ENCODE measurements around the gene LBX1.

LBX1 gene

DNA sequence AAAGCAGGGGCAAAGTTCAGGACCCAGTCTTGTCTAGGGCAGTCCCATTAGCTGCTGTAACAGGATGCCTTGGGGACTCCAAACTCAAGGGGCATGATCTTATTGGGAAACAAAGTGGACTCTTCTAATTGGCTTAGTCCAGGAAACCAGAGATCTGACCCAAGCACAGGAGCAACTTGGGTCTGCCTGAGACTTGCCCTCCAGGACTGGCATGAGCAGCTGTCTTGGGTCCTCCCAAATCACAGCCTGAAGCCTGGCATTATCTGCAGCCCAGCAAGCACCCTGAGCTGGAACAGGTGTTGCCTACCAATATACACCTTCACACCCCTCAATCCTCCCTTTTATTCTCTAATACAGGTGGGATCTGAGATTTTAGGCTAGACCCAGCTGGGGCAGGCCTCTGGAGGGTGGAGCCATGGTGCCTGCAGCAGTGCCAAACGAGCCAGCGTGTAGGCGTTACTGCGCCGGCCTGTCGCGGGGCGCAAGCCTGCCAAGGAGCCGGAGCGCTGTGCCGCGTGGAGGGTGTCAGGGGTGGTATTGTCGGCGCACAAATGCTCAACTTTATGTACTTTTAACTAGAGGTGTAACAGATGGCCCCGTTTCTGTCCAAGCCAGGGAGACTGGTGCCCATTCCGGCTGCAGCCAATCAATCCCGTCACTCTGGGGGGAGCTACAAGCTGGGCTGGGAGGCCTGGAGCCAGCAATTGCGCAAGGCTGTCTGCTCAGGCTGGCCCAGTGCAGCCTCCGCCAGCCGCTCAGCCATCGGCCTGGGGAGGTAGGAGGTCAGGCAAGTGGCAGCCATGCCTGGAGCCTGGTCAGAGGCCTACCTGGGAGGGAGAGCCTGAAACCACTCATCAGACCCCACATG lies 12.8 kb upstream of the LBX1 start:
- Histone ChIP-seq H3K4me3 (no peak overlapping the region), H3K36me3 (no peaks in the 10 kb centered on the region), H3K4me1 (peaks cover 0 to 5% (median under 1%) of the 10 kb centered on the region in 4 donors), H3K27me3 (peaks cover 3 to 82% of the 10 kb centered on the region in 2 donors), H3K27ac (no peak overlapping the region), H3K9me3 (peaks cover 0 to 4% (median 0%) of the 10 kb centered on the region in 3 donors)
- DNase-seq, result no peak
- TF ChIP-seq, protein P1, sequence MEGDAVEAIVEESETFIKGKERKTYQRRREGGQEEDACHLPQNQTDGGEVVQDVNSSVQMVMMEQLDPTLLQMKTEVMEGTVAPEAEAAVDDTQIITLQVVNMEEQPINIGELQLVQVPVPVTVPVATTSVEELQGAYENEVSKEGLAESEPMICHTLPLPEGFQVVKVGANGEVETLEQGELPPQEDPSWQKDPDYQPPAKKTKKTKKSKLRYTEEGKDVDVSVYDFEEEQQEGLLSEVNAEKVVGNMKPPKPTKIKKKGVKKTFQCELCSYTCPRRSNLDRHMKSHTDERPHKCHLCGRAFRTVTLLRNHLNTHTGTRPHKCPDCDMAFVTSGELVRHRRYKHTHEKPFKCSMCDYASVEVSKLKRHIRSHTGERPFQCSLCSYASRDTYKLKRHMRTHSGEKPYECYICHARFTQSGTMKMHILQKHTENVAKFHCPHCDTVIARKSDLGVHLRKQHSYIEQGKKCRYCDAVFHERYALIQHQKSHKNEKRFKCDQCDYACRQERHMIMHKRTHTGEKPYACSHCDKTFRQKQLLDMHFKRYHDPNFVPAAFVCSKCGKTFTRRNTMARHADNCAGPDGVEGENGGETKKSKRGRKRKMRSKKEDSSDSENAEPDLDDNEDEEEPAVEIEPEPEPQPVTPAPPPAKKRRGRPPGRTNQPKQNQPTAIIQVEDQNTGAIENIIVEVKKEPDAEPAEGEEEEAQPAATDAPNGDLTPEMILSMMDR (IDR thresholded peaks at IDR 0.05), result no peak
- intact Hi-C loops (cut with DNase I; ENCODE audit: low total_unique reads), result no loop called here

DNA sequence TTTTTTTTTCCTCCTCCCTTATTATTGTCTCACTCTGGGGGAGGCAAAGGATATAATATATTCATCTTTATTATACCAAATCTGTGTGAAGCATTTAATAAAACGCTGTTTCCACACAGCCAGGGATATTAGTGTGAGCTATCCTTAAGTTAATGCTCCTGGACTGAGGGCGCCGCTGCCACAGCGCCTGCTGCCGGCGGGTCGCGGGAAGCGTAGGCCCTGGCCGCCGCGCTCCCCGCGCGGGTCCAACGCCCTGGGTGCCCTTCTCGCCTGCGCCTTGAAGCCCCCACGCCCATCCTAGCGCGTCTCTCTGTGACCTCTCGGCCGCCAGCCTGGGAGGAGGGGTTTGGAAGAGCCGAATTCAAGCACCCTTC lies 9.5 kb upstream of the LBX1 start:
- no peak overlapping the region for H3K4me3 ChIP-seq
- no peak overlapping the region for H3K27ac ChIP-seq
- no peaks in the 10 kb centered on the region for H3K36me3 ChIP-seq
- H3K9me3 ChIP-seq, result peaks cover 0 to 4% (median 3%) of the 10 kb centered on the region in 3 donors
- peaks cover 7 to 90% of the 10 kb centered on the region in 2 donors for H3K27me3 ChIP-seq
- H3K4me1 ChIP-seq, result peaks cover 0 to 14% (median 5%) of the 10 kb centered on the region in 4 donors
- DNase-seq, result no peak
- intact Hi-C loops (cut with DNase I; ENCODE audit: low total_unique reads), result no loop called here
- TF ChIP-seq, protein P1 (IDR thresholded peaks at IDR 0.05), result peak in 1 of 2 experiments; percentile 18

DNA sequence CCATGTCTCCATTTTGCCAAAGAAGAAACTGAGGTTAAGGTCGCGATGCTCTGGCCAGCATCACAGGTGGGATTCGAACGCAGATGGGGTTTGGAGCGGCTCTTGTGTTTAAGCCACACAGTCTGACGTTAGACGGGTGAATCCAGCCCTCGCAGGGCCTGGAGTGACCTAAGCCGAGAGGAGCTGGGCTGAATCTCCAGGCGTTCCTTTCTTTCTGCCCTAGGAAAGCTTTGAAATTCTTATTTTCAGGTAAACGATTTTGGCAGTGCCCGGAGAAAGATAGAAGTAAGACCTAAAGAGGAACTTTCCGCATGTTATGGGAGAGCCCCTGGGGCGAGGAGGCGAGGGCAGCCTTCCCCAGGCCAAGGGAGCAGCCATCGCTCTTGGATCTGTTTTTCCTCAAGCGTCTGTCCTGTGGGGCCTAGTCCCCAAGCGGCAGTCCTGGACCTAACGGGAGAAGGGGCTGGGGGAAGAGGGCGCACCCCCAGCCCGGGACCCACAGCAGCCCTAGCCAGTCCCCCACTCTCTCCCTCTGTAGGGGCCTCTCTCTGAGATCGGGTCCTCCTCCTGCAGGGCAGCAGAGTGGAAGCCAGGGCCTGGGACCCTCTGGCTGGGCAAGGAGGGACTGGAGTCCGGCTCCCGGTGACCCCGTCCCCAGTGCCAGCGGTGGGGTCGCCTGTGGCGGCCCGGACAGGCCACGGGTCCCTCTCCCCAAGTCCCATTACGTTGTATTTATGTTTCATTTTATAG lies 8.9 kb upstream of the LBX1 start:
- Histone ChIP-seq H3K27ac (no peak overlapping the region), H3K4me1 (peaks cover 0 to 14% (median 5%) of the 10 kb centered on the region in 4 donors), H3K9me3 (peaks cover 0 to 4% (median 3%) of the 10 kb centered on the region in 3 donors), H3K4me3 (no peak overlapping the region), H3K27me3 (peaks cover 7 to 90% of the 10 kb centered on the region in 2 donors), H3K36me3 (no peaks in the 10 kb centered on the region)
- intact Hi-C loops (cut with DNase I; ENCODE audit: low total_unique reads), result no loop called here
- TF ChIP-seq, protein P1 (IDR thresholded peaks at IDR 0.05), result no peak
- DNase-seq, result no peak

DNA sequence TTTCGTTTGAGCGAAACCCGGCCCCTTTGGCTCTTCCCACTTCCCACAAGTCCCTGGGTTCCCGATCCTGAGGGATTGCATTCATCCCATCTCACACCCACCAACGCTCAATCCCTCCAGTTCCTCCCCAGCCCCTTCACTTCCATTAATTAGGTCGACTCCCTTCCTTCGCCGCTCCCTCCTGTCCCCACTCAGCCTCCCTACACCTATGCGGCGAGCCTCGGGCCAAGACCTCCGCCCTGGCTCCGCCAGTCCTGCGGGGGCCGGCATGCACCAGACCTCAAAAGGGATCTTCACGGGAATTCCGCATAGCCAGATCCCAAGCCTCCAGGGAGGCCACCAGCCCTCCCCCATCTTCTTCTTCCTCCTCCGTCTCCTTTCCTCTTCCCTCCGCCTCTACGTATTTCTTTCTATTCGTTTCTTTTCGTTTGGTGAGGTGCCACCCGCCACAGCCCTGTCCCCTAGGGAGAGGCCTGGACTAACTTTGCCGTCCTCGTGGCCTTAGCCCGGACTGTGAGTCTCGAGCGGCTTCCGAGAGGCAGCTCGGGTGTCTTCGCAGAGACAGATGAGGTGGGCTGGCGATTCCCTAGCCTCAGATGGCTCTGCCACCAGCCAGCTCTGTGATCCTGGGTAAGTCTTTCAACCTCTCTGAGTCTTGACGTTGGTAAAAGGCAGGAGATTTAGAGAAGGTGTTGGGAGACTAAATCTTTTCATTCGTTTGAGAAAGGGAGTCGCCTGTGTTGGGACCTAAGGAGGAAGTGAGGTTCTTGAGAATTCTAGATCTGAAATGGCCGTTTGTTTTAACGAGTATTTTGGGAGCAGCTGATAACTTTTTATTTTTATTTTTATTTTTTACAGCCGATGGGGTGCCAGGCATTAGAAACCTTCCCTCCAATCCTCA lies 8.1 kb upstream of the LBX1 start:
- DNase-seq, result no peak
- H3K27ac ChIP-seq, result no peak overlapping the region
- TF ChIP-seq, protein P1 (IDR thresholded peaks at IDR 0.05), result no peak
- intact Hi-C loops (cut with DNase I; ENCODE audit: low total_unique reads), result no loop called here
- peaks cover 0 to 4% (median 3%) of the 10 kb centered on the region in 3 donors for H3K9me3 ChIP-seq
- H3K4me1 ChIP-seq, result peaks cover 0 to 14% (median 5%) of the 10 kb centered on the region in 4 donors
- H3K36me3 ChIP-seq, result no peaks in the 10 kb centered on the region
- peaks cover 7 to 90% of the 10 kb centered on the region in 2 donors for H3K27me3 ChIP-seq
- no peak overlapping the region for H3K4me3 ChIP-seq

Measured in tibial artery (tissue), 4 donors.